Neural cell (in vitro differentiated cells): Measurements from ENCODE around the gene AGPS. TPM values are rescaled to one million over a fixed set of nuclear protein-coding genes. Genes with fewer than 3 reads are reported as not detected.

ENCODE experiments used
- H2AFZ ChIP-seq: fragments of 200-600, 300-800 bp; sonication (generic), shearing (Covaris generic); 2 replicates; pipeline ENCODE4 v1.6.0; 2014; ENCODE audit warnings: low read depth, mild to moderate bottlenecking, antibody characterized with exemption, low read length, moderate library complexity
- H3F3A ChIP-seq: fragments of 200-600 bp; shearing (Covaris generic); 2 replicates; pipeline ENCODE4 v1.6.1; 2016; ENCODE audit warnings: mild to moderate bottlenecking, moderate library complexity, mixed read lengths, antibody characterized with exemption, low read length; ENCODE audit not compliant: insufficient read depth, poor library complexity, severe bottlenecking
- H3K27ac ChIP-seq: fragments of 200-600, 300-800 bp; sonication (generic), shearing (Covaris generic); 2 replicates; pipeline ENCODE4 v1.5.1; 2014; ENCODE audit warnings: mild to moderate bottlenecking, low read length, moderate library complexity
- H3K27me3 ChIP-seq: fragments of 300-800, 200-600 bp; sonication (generic), shearing (Covaris generic); 2 replicates; pipeline ENCODE4 v1.6.0; 2014; ENCODE audit warnings: mild to moderate bottlenecking, low read depth, low read length, moderate library complexity; ENCODE audit not compliant: insufficient read depth
- H3K36me3 ChIP-seq: fragments of 300-800, 200-600 bp; sonication (generic), shearing (Covaris generic); 2 replicates; pipeline ENCODE4 v1.5.1; 2014; ENCODE audit warnings: mild to moderate bottlenecking, antibody characterized with exemption, low read length, moderate library complexity; ENCODE audit not compliant: insufficient read depth
- H3K4me2 ChIP-seq: fragments of 300-800, 200-600 bp; sonication (generic), shearing (Covaris generic); 2 replicates; pipeline ENCODE4 v1.6.0; 2014; ENCODE audit warnings: mild to moderate bottlenecking, low read length
- H3K4me3 ChIP-seq: fragments of 300-800, 200-600 bp; sonication (generic), shearing (Covaris generic); 2 replicates; pipeline ENCODE4 v1.5.1; 2014; ENCODE audit warnings: mild to moderate bottlenecking, low read length, moderate library complexity
- H3K79me2 ChIP-seq: fragments of 200-600 bp; shearing (Covaris generic); replicated peaks from 2 replicates; pipeline ENCODE4 v1.6.0; 2014; ENCODE audit warnings: mild to moderate bottlenecking, low read length, moderate library complexity; ENCODE audit not compliant: insufficient read depth
- H3K9ac ChIP-seq: fragments of 300-800, 200-600 bp; sonication (generic), shearing (Covaris generic); 2 replicates; pipeline ENCODE4 v1.6.1; 2016; ENCODE audit warnings: mild to moderate bottlenecking, low read length, mixed read lengths
- H3K9me2 ChIP-seq: fragments of 200-600 bp; shearing (Covaris generic); 2 replicates; pipeline ENCODE4 v1.6.1; 2016; ENCODE audit warnings: mild to moderate bottlenecking, low read length, mixed read lengths; ENCODE audit not compliant: insufficient read depth
- H3K9me3 ChIP-seq: fragments of 200-600, 300-800 bp; sonication (generic), shearing (Covaris generic); 2 replicates; pipeline ENCODE4 v1.6.1; 2016; ENCODE audit warnings: mild to moderate bottlenecking, mixed run types, low read length, moderate library complexity, mixed read lengths
- H4K20me1 ChIP-seq: fragments of 200-600 bp; shearing (Covaris generic); 2 replicates; pipeline ENCODE4 v1.6.1; 2016; ENCODE audit warnings: mild to moderate bottlenecking, mixed run types; ENCODE audit not compliant: insufficient read depth
- EP300 ChIP-seq: fragments of 450-650 bp; conservative IDR thresholded peaks from 2 replicates; pipeline ENCODE4 v1.6.1; 2014; ENCODE audit warnings: antibody characterized with exemption, mild to moderate bottlenecking, moderate library complexity; ENCODE audit not compliant: poor library complexity, severe bottlenecking
- EZH2 ChIP-seq: fragments of 200-600, 300-800 bp; shearing (Covaris generic), sonication (generic); IDR thresholded peaks from 2 replicates; pipeline ENCODE4 v1.6.1; 2014; ENCODE audit warnings: antibody characterized with exemption, low read length, borderline replicate concordance, mild to moderate bottlenecking; ENCODE audit not compliant: insufficient read depth, poor library complexity, severe bottlenecking
- MXI1 ChIP-seq: fragments of 450-650 bp; conservative IDR thresholded peaks from 2 replicates; pipeline ENCODE4 v1.6.1; 2014; ENCODE audit warnings: antibody characterized with exemption, mild to moderate bottlenecking; ENCODE audit not compliant: poor library complexity, severe bottlenecking
- POLR2AphosphoS5 ChIP-seq: IDR thresholded peaks from 2 replicates; pipeline ENCODE4 v1.6.1; 2012
- RAD21 ChIP-seq: fragments of 450-650 bp; conservative IDR thresholded peaks from 2 replicates; pipeline ENCODE4 v1.6.1; 2014; ENCODE audit warnings: antibody characterized with exemption, mild to moderate bottlenecking, moderate library complexity
- SMC3 ChIP-seq: fragments of 450-650 bp; conservative IDR thresholded peaks from 2 replicates; pipeline ENCODE4 v1.6.1; 2014; ENCODE audit warnings: antibody characterized with exemption, mild to moderate bottlenecking, moderate library complexity; ENCODE audit not compliant: poor library complexity
- TAF1 ChIP-seq: IDR thresholded peaks from 2 replicates; pipeline ENCODE4 v1.6.1; 2012; ENCODE audit warnings: low read depth
- polyA plus RNA-seq: library from polyadenylated mRNA; depleted of rRNA; stranded (reverse); fragments of >200 nt; gene quantifications from 2 replicates; pipeline ENCODE4 v1.2.3, GENCODE V29; 2014
- TF ChIP-seq, protein P1 (sequence below): IDR thresholded peaks from 2 replicates; pipeline ENCODE4 v1.6.1; 2012; ENCODE audit warnings: borderline replicate concordance
- TF ChIP-seq, protein P2 (sequence below): fragments of 450-650 bp; IDR thresholded peaks from 2 replicates; pipeline ENCODE4 v1.5.1; 2014; ENCODE audit warnings: antibody characterized with exemption, mild to moderate bottlenecking, moderate library complexity; ENCODE audit not compliant: poor library complexity, severe bottlenecking

AGPS gene
- polyA plus RNA-seq, 1 donor from 2014 or later, result 31.0 TPM

DNA sequence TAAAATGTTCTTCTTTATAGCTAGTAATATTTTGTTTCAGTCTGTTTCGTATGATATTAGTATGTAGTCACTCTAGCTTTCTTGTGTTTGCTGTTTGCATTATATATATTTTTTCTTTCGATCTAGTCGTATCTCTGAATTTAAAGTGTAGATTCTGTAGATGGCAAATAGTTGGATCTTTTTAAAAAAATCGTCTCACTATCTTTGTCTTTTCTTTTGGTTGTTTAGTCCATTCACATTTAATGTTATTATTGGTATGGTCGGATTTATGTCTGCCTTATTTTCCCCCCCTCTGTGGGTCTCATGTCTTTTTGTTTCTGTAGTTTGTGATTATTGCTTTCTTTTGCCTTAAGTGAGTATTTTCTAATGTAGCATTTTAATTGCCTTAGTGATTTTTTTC lies 84.3 kb downstream of the AGPS start (continued):
- TF ChIP-seq EZH2 (no peak), RAD21 (no peak), SMC3 (no peak), MXI1 (no peak)

DNA sequence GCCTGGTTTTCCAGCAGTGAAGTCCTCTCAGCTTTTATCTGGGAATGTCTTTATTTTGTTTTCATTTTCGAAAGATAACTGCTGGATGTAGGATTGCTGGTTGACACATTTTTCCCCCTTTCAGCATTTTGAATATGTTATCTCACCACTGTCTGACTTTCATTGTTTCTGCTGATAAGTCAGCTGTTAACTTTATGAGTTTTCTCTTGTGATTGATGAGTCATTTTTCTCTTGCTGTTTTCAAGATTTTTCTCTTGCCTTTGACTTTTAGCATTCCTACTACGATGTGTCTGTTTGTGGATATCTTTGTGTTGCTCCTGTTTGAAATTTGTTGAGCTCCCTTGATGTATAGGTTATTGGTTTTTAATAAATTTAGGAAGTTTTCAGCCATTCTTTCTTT lies 85.5 kb downstream of the AGPS start:
- no peak overlapping the region for H3K4me2 ChIP-seq
- H2AFZ ChIP-seq, result no peak overlapping the region
- no peaks in the 10 kb centered on the region for H3K9me2 ChIP-seq
- no peak overlapping the region for H3K4me3 ChIP-seq
- TF ChIP-seq EZH2 (no peak), MXI1 (no peak), EP300 (no peak), TAF1 (no peak)
- H3K36me3 ChIP-seq, result peaks cover 6% of the 10 kb centered on the region
- no peak overlapping the region for H3K27ac ChIP-seq
- no peaks in the 10 kb centered on the region for H3K79me2 ChIP-seq
- peaks cover 3% of the 10 kb centered on the region for H3K9me3 ChIP-seq
- no peak overlapping the region for H3K9ac ChIP-seq
- no peaks in the 10 kb centered on the region for H3K27me3 ChIP-seq
- H3F3A ChIP-seq, result no peaks in the 10 kb centered on the region
- H4K20me1 ChIP-seq, result no peaks in the 10 kb centered on the region

DNA sequence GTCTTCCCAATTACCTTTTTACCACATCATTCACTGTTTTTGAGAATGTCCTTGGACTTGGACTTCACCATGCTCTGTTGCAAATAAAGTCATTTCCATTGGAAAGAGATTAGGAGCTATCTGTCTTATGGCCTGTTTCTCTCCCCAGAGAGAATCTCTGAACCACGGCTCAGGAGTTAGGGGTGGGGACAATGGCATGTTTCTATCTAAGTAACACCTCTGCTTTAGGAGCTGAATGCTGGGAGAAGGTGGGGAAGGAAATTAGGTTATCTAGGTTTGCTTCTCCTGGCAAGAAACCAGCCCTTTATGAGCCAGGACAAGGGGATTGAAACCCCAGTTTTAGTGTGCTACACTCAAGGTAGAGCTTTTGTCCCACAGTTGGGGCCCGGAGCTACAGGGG lies 86.3 kb downstream of the AGPS start:
- H2AFZ ChIP-seq, result no peak overlapping the region
- no peak for TF ChIP-seq SMC3
- no peak for TF ChIP-seq POLR2AphosphoS5
- no peak for TF ChIP-seq MXI1
- no peak for TF ChIP-seq TAF1
- TF ChIP-seq, protein P1, sequence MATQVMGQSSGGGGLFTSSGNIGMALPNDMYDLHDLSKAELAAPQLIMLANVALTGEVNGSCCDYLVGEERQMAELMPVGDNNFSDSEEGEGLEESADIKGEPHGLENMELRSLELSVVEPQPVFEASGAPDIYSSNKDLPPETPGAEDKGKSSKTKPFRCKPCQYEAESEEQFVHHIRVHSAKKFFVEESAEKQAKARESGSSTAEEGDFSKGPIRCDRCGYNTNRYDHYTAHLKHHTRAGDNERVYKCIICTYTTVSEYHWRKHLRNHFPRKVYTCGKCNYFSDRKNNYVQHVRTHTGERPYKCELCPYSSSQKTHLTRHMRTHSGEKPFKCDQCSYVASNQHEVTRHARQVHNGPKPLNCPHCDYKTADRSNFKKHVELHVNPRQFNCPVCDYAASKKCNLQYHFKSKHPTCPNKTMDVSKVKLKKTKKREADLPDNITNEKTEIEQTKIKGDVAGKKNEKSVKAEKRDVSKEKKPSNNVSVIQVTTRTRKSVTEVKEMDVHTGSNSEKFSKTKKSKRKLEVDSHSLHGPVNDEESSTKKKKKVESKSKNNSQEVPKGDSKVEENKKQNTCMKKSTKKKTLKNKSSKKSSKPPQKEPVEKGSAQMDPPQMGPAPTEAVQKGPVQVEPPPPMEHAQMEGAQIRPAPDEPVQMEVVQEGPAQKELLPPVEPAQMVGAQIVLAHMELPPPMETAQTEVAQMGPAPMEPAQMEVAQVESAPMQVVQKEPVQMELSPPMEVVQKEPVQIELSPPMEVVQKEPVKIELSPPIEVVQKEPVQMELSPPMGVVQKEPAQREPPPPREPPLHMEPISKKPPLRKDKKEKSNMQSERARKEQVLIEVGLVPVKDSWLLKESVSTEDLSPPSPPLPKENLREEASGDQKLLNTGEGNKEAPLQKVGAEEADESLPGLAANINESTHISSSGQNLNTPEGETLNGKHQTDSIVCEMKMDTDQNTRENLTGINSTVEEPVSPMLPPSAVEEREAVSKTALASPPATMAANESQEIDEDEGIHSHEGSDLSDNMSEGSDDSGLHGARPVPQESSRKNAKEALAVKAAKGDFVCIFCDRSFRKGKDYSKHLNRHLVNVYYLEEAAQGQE, result no peak
- no peak for TF ChIP-seq EZH2
- TF ChIP-seq EP300, result no peak
- TF ChIP-seq, protein P2, sequence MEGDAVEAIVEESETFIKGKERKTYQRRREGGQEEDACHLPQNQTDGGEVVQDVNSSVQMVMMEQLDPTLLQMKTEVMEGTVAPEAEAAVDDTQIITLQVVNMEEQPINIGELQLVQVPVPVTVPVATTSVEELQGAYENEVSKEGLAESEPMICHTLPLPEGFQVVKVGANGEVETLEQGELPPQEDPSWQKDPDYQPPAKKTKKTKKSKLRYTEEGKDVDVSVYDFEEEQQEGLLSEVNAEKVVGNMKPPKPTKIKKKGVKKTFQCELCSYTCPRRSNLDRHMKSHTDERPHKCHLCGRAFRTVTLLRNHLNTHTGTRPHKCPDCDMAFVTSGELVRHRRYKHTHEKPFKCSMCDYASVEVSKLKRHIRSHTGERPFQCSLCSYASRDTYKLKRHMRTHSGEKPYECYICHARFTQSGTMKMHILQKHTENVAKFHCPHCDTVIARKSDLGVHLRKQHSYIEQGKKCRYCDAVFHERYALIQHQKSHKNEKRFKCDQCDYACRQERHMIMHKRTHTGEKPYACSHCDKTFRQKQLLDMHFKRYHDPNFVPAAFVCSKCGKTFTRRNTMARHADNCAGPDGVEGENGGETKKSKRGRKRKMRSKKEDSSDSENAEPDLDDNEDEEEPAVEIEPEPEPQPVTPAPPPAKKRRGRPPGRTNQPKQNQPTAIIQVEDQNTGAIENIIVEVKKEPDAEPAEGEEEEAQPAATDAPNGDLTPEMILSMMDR, result no peak
- no peak for TF ChIP-seq RAD21
- H3K9ac ChIP-seq, result no peak overlapping the region
- no peaks in the 10 kb centered on the region for H3K27me3 ChIP-seq
- peaks cover 2% of the 10 kb centered on the region for H3K36me3 ChIP-seq
- no peaks in the 10 kb centered on the region for H3K79me2 ChIP-seq
- no peak overlapping the region for H3K4me3 ChIP-seq
- peaks cover 3% of the 10 kb centered on the region for H3K9me3 ChIP-seq
- H4K20me1 ChIP-seq, result no peaks in the 10 kb centered on the region
- no peaks in the 10 kb centered on the region for H3F3A ChIP-seq
- H3K9me2 ChIP-seq, result no peaks in the 10 kb centered on the region
- H3K27ac ChIP-seq, result no peak overlapping the region
- no peak overlapping the region for H3K4me2 ChIP-seq
